IMR-90 (cell line): ENCODE results near the gene MMP25. TPM values are rescaled to one million over a fixed set of nuclear protein-coding genes. Genes with fewer than 3 reads are reported as not detected.

Source experiments
- ATAC-seq: fragments of 200-7000 bp; cut with Tn5 transposase; 2 replicates; pipeline ENCODE4 v1.9.1; 2020; ENCODE audit warnings: low read depth, mild to moderate bottlenecking, moderate library complexity
- BruUV-seq: library from RNA; stranded (reverse); fragments of 400-500 nt; replicated peaks from 2 replicates; lab custom pipeline; 2021; lab: Mats Ljungman, UMichigan
- CTCF ChIA-PET: fragments of 300-600 bp; formaldehyde crosslinking; extraction: SDS; loops from one replicate; lab custom pipeline; 2021; ENCODE audit warnings: antibody characterized with exemption; lab: Yijun Ruan, JAX
- POLR2A ChIA-PET: fragments of 300-600 bp; sonication (Branson Sonifier 250); formaldehyde crosslinking; loops from one replicate; lab custom pipeline; 2022; ENCODE audit warnings: antibody characterized with exemption; ENCODE audit not compliant: unreplicated experiment; lab: Charles Lee
- DNase-seq: peaks from one replicate; pipeline ENCODE4 v3.0.0; 2013
- H2AFZ ChIP-seq: replicated peaks from 2 replicates; pipeline ENCODE3; 2013; ENCODE audit warnings: low read length, mild to moderate bottlenecking; ENCODE audit not compliant: poor library complexity
- H2AK5ac ChIP-seq: 2 replicates; pipeline ENCODE4 v1.6.1; 2013; ENCODE audit warnings: low read depth, low read length, inconsistent platforms
- H2AK9ac ChIP-seq: replicated peaks from 2 replicates; pipeline ENCODE3; 2013; ENCODE audit warnings: mild to moderate bottlenecking, low read depth, low read length, moderate library complexity; ENCODE audit not compliant: poor library complexity
- H2BK120ac ChIP-seq: 2 replicates; pipeline ENCODE4 v1.6.1; 2013; ENCODE audit warnings: low read depth, low read length, inconsistent platforms
- H2BK15ac ChIP-seq: 3 replicates; pipeline ENCODE4 v1.6.1; 2013; ENCODE audit warnings: low read depth, low read length, inconsistent platforms
- H2BK20ac ChIP-seq: 2 replicates; pipeline ENCODE4 v1.6.1; 2013; ENCODE audit warnings: low read depth, mild to moderate bottlenecking, inconsistent platforms, low read length, moderate library complexity
- H2BK5ac ChIP-seq: 2 replicates; pipeline ENCODE4 v1.6.1; 2013; ENCODE audit warnings: mild to moderate bottlenecking, low read depth, low read length, inconsistent platforms; ENCODE audit not compliant: poor library complexity, severe bottlenecking
- H3K14ac ChIP-seq: replicated peaks from 2 replicates; pipeline ENCODE4 v1.6.1; 2013; ENCODE audit warnings: low read depth, low read length, inconsistent platforms
- H3K18ac ChIP-seq: 2 replicates; pipeline ENCODE4 v1.6.1; 2013; ENCODE audit warnings: low read depth, low read length, control low read depth
- H3K23ac ChIP-seq: 2 replicates; pipeline ENCODE4 v1.6.1; 2013; ENCODE audit warnings: low read depth, low read length, inconsistent platforms
- H3K27ac ChIP-seq: 2 replicates; pipeline ENCODE4 v1.5.1; 2013; ENCODE audit warnings: mild to moderate bottlenecking, control low read depth, low read length; ENCODE audit not compliant: insufficient read depth
- H3K27me3 ChIP-seq: 2 replicates; pipeline ENCODE4 v1.6.1; 2013; ENCODE audit warnings: low read length; ENCODE audit not compliant: control insufficient read depth, insufficient read depth
- H3K36me3 ChIP-seq: 2 replicates; pipeline ENCODE4 v1.6.1; 2013; ENCODE audit warnings: low read length, mixed read lengths; ENCODE audit not compliant: control insufficient read depth, insufficient read depth
- H3K4ac ChIP-seq: 2 replicates; pipeline ENCODE4 v1.6.1; 2013; ENCODE audit warnings: low read depth, low read length, inconsistent platforms
- H3K4me1 ChIP-seq: 2 replicates; pipeline ENCODE4 v1.6.1; 2013; ENCODE audit warnings: low read length, mixed read lengths; ENCODE audit not compliant: control insufficient read depth, insufficient read depth
- H3K4me2 ChIP-seq: 2 replicates; pipeline ENCODE4 v1.6.1; 2013; ENCODE audit warnings: low read depth, mild to moderate bottlenecking, control low read depth, low read length, moderate library complexity
- H3K4me3 ChIP-seq: 2 replicates; pipeline ENCODE4 v1.5.1; 2013; ENCODE audit warnings: low read depth, mild to moderate bottlenecking, control low read depth, low read length, moderate library complexity; ENCODE audit not compliant: insufficient read depth
- H3K56ac ChIP-seq: 2 replicates; pipeline ENCODE4 v1.6.1; 2013; ENCODE audit warnings: low read length, inconsistent platforms; ENCODE audit not compliant: insufficient read depth; ENCODE audit errors: extremely low read depth
- H3K79me1 ChIP-seq, 2 experiments: 2 replicates each; pipeline ENCODE4 v1.6.1; 2013; ENCODE audit warnings: low read length in 2 of 2, inconsistent platforms in 1 of 2, low read depth in 1 of 2
- H3K9ac ChIP-seq: 2 replicates; pipeline ENCODE4 v1.6.1; 2013; ENCODE audit warnings: low read depth, low read length, control low read depth
- H3K9me1 ChIP-seq: 2 replicates; pipeline ENCODE4 v1.6.1; 2013; ENCODE audit warnings: low read length, inconsistent platforms; ENCODE audit not compliant: insufficient read depth
- H3K9me3 ChIP-seq: 2 replicates; pipeline ENCODE4 v1.6.1; 2013; ENCODE audit warnings: low read length; ENCODE audit not compliant: control insufficient read depth, insufficient read depth
- H4K20me1 ChIP-seq: 2 replicates; pipeline ENCODE4 v1.6.1; 2013; ENCODE audit warnings: low read length, inconsistent platforms; ENCODE audit not compliant: insufficient read depth
- H4K5ac ChIP-seq: 2 replicates; pipeline ENCODE4 v1.6.1; 2013; ENCODE audit warnings: mild to moderate bottlenecking, low read depth, low read length, control low read depth
- H4K8ac ChIP-seq, 2 experiments: 2 replicates each; pipeline ENCODE4 v1.6.1; 2013; ENCODE audit warnings: low read depth in 2 of 2, low read length in 2 of 2, control low read depth in 1 of 2, inconsistent platforms in 1 of 2
- H4K91ac ChIP-seq: 2 replicates; pipeline ENCODE4 v1.6.1; 2013; ENCODE audit warnings: low read depth, low read length, inconsistent platforms; ENCODE audit not compliant: insufficient read depth
- BHLHE40 ChIP-seq: fragments of 150-350 bp; IDR thresholded peaks from 2 replicates; pipeline ENCODE4 v1.6.1; 2016; ENCODE audit warnings: mild to moderate bottlenecking, low read depth, low read length
- CEBPB ChIP-seq: IDR thresholded peaks from 2 replicates; pipeline ENCODE4 v1.6.1; 2012; ENCODE audit warnings: low read depth, low read length, improper control_type of control experiment
- CHD1 ChIP-seq: IDR thresholded peaks from 2 replicates; pipeline ENCODE4 v1.6.1; 2012; ENCODE audit warnings: low read depth, low read length, improper control_type of control experiment
- FOS ChIP-seq: fragments of 150-350 bp; IDR thresholded peaks from 2 replicates; pipeline ENCODE4 v1.6.1; 2016; ENCODE audit warnings: low read depth, low read length
- MAFK ChIP-seq: IDR thresholded peaks from 2 replicates; pipeline ENCODE4 v1.6.1; 2012; ENCODE audit warnings: low read depth, low read length, improper control_type of control experiment
- MXI1 ChIP-seq: IDR thresholded peaks from 2 replicates; pipeline ENCODE4 v1.6.1; 2012; ENCODE audit warnings: low read depth, mild to moderate bottlenecking, low read length, moderate library complexity, borderline replicate concordance
- NFE2L2 ChIP-seq: fragments of 150-350 bp; IDR thresholded peaks from 2 replicates; pipeline ENCODE4 v1.6.1; 2016; ENCODE audit warnings: low read depth, mild to moderate bottlenecking, low read length
- RAD21 ChIP-seq: IDR thresholded peaks from 2 replicates; pipeline ENCODE4 v1.6.1; 2012; ENCODE audit warnings: low read length, improper control_type of control experiment
- RCOR1 ChIP-seq: IDR thresholded peaks from 2 replicates; pipeline ENCODE4 v1.6.1; 2012; ENCODE audit warnings: mild to moderate bottlenecking, low read length, improper control_type of control experiment; ENCODE audit not compliant: insufficient replicate concordance
- WGBS, 2 experiments: methylation state at CpG; one replicate each; pipeline versions ENCODE4 v1.1.5 to v1.1.7; 2013; ENCODE audit warnings: missing lambda C conversion rate in 2 of 2; ENCODE audit not compliant: insufficient read length in 1 of 2; ENCODE audit errors: extremely low coverage in 2 of 2; 5-methylcytosine and 5-hydroxymethylcytosine counted together
- dilution Hi-C: fragments of 300-500 bp; cut with HindIII; formaldehyde crosslinking; loops from one replicate; pipeline ENCODE4 v1.14.3; 2018; ENCODE audit warnings: low sequenced_read_pairs; ENCODE audit not compliant: unreplicated experiment
- in situ Hi-C: fragments of 300-500 bp; cut with MboI; formaldehyde crosslinking; loops from 3 replicates; pipeline ENCODE4 v1.14.3; 2019; ENCODE audit warnings: low sequenced_read_pairs, inconsistent platforms, mixed read lengths
- intact Hi-C: fragments of 100-400 bp; cut with micrococcal nuclease; formaldehyde crosslinking; loops from 2 replicates; pipeline ENCODE4 v1.10.0; 2022
- polyA plus RNA-seq, 3 experiments: library from polyadenylated mRNA; depleted of rRNA; stranded (reverse); fragments of >200 nt; gene quantifications; 2 replicates each; pipeline ENCODE4 v1.2.3, GENCODE V29; 2012; ENCODE audit warnings: low replicate concordance in 1 of 3
- total RNA-seq: library from RNA; depleted of rRNA; stranded (reverse); fragments of >200 nt; gene quantifications from 2 replicates; pipeline ENCODE4 v1.2.3, GENCODE V29; 2012

The MMP25 gene
- total and polyA plus RNA-seq, 2 of the 4 experiments (the other 2 are of a cell fraction) = 0.07 TPM; not detected in 1

GRCh38 chr16:3038256-3038655 lies 8.1 kb upstream of the MMP25 start:
- no peak for DNase-seq
- Histone ChIP-seq H3K23ac (no peak overlapping the region), H2BK120ac (no peak overlapping the region), H3K4me1 (no peaks in the 10 kb centered on the region), H2BK20ac (no peak overlapping the region), H3K79me1 (no peaks in the 10 kb centered on the region), H3K9me1 (no peaks in the 10 kb centered on the region), H2BK5ac (no peak overlapping the region), H4K20me1 (no peaks in the 10 kb centered on the region), H3K4ac (no peak overlapping the region), H3K9ac (no peak overlapping the region), H3K56ac (no peak overlapping the region), H4K5ac (no peak overlapping the region), H4K8ac (no peak overlapping the region), H2AFZ (no peak overlapping the region), H3K14ac (no peak overlapping the region), H4K91ac (no peak overlapping the region), H2BK15ac (no peak overlapping the region), H3K18ac (no peak overlapping the region), H2AK9ac (no peak overlapping the region), H3K4me3 (no peak overlapping the region), H3K36me3 (no peaks in the 10 kb centered on the region), H3K9me3 (no peaks in the 10 kb centered on the region), H3K4me2 (no peak overlapping the region), H2AK5ac (no peak overlapping the region), H3K27ac (no peak overlapping the region), H3K27me3 (peaks cover 65% of the 10 kb centered on the region)
- TF ChIP-seq RCOR1 (no peak), CEBPB (peak; percentile 53), FOS (no peak), MAFK (no peak), RAD21 (no peak), CHD1 (no peak), NFE2L2 (no peak), BHLHE40 (no peak), MXI1 (no peak)
- in situ Hi-C loops (no loop called here), dilution Hi-C loops (no loop called here), intact Hi-C loops (no loop called here)
- no TSS peak for BruUV-seq
- WGBS, 2 experiments = no CpG with 5 or more reads among the region's 11 CpGs
- CTCF ChIA-PET = interaction anchor here (2.3 kb wide), 1 partner anchor 10 kb away, joined by 7 read pairs; no protein-coding TSS in a partner anchor
- POLR2A ChIA-PET = no interaction called here
- no peak for ATAC-seq
